ENCODE data around the gene PSMB3.

Gene PSMB3

DNA sequence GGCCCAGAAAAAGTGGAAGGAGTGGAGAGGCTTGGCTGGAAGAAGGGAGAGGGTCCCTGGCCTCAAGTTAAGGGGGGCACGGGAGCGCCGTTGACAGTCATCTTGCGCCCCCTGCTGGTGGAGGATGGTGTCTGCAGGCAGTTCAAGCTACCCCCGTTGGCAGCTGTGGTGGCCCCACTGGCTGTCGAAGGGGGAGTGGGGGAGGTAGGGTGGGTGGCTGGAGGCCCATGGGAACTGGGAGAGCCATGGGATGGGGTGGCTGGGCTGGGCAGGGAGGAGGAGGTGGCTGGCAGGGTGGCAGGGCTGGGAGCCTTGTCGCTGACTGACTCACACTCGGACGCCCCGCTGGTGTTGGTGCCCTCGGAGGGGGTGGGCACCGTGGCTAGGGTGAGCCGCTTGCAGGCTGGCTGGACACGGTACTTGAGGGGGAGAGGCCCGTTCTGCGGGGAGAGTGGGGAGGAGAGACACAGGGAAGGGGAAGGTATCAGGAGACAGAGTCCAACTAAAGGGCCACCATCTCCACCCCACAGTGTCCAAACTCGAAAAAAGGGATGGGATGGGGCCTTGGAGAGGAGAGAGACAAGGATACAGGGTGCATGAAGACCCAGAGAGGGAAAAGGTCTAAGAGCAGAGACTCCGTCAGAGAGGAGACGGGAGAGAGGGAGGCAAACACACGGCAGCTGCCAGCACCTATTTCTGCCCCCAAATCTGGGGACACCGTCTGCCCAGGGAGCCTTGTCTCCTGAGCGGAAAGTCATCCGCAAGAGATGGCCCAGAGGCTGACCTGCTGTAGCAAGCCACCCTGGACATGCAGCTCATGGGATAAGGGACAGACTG lies 17.2 kb upstream of the PSMB3 start:
- Histone ChIP-seq H3K9me2 (ENCODE audit: low read depth, low read length) (no peaks in the 10 kb centered on the region), H3F3A (ENCODE audit: insufficient read depth, low read length) (peaks cover 9% of the 10 kb centered on the region; the same call in 1 of the 2 replicates), H3K27me3 (ENCODE audit: insufficient read depth, low read length) (peaks cover 11% of the 10 kb centered on the region; the same call in 1 of the 2 replicates), H4K20me1 (ENCODE audit: insufficient read depth, low read length) (no peaks in the 10 kb centered on the region), H3K4me3 (ENCODE audit: low read depth, low read length, poor library complexity, severe bottlenecking) (no peak overlapping the region), H3K36me3 (ENCODE audit: insufficient read depth, low read length) (no peaks in the 10 kb centered on the region), H3K27ac (ENCODE audit: low read depth, low read length, poor library complexity, severe bottlenecking) (no peak overlapping the region), H3K79me2 (ENCODE audit: insufficient read depth, low read length) (no peaks in the 10 kb centered on the region), H3K4me2 (ENCODE audit: low read length) (no peak overlapping the region), H3K9me3 (ENCODE audit: low read length) (no peaks in the 10 kb centered on the region), H2AFZ (ENCODE audit: low read length) (no peak overlapping the region), H3K9ac (ENCODE audit: low read length) (no peak overlapping the region), H3K4me1 (ENCODE audit: insufficient read depth, low read length, severe bottlenecking) (peaks cover 24% of the 10 kb centered on the region)
- TF ChIP-seq EZH2 (IDR thresholded peaks at IDR 0.05; ENCODE audit: borderline replicate concordance, low read length) (no peak), CTCF (IDR thresholded peaks at IDR 0.05; ENCODE audit: low read length) (peak; percentile 90)

GRCh38 chr17:38738007-38738662 lies 14.4 kb upstream of the PSMB3 start:
- no peaks in the 10 kb centered on the region for H3K79me2 ChIP-seq (ENCODE audit: insufficient read depth, low read length)
- H3K36me3 ChIP-seq (ENCODE audit: insufficient read depth, low read length) = no peaks in the 10 kb centered on the region
- no peak overlapping the region for H2AFZ ChIP-seq (ENCODE audit: low read length)
- H3K4me2 ChIP-seq (ENCODE audit: low read length) = no peak overlapping the region
- no peaks in the 10 kb centered on the region for H3K9me3 ChIP-seq (ENCODE audit: low read length)
- TF ChIP-seq CTCF (IDR thresholded peaks at IDR 0.05; ENCODE audit: low read length) (no peak), EZH2 (IDR thresholded peaks at IDR 0.05; ENCODE audit: borderline replicate concordance, low read length) (no peak)
- no peak overlapping the region for H3K4me3 ChIP-seq (ENCODE audit: low read depth, low read length, poor library complexity, severe bottlenecking)
- no peak overlapping the region for H3K9ac ChIP-seq (ENCODE audit: low read length)
- H3K9me2 ChIP-seq (ENCODE audit: low read depth, low read length) = no peaks in the 10 kb centered on the region
- H3K27me3 ChIP-seq (ENCODE audit: insufficient read depth, low read length) = peaks cover 11% of the 10 kb centered on the region; the same call in 1 of the 2 replicates
- H3F3A ChIP-seq (ENCODE audit: insufficient read depth, low read length) = peaks cover 9% of the 10 kb centered on the region; the same call in 1 of the 2 replicates
- H3K4me1 ChIP-seq (ENCODE audit: insufficient read depth, low read length, severe bottlenecking) = peaks cover 16% of the 10 kb centered on the region
- H4K20me1 ChIP-seq (ENCODE audit: insufficient read depth, low read length) = no peaks in the 10 kb centered on the region
- no peak overlapping the region for H3K27ac ChIP-seq (ENCODE audit: low read depth, low read length, poor library complexity, severe bottlenecking)

- Histone ChIP-seq H3K79me2 (ENCODE audit: insufficient read depth, low read length) (no peaks in the 10 kb centered on the region), H3K4me2 (ENCODE audit: low read length) (no peak overlapping the region), H3K9me2 (ENCODE audit: low read depth, low read length) (no peaks in the 10 kb centered on the region), H3K4me3 (ENCODE audit: low read depth, low read length, poor library complexity, severe bottlenecking) (no peak overlapping the region), H3K9me3 (ENCODE audit: low read length) (no peaks in the 10 kb centered on the region), H3K4me1 (ENCODE audit: insufficient read depth, low read length, severe bottlenecking) (peaks cover 21% of the 10 kb centered on the region), H2AFZ (ENCODE audit: low read length) (no peak overlapping the region), H3F3A (ENCODE audit: insufficient read depth, low read length) (peaks cover 9% of the 10 kb centered on the region; the same call in 1 of the 2 replicates), H4K20me1 (ENCODE audit: insufficient read depth, low read length) (no peaks in the 10 kb centered on the region), H3K36me3 (ENCODE audit: insufficient read depth, low read length) (no peaks in the 10 kb centered on the region), H3K9ac (ENCODE audit: low read length) (no peak overlapping the region), H3K27me3 (ENCODE audit: insufficient read depth, low read length) (peaks cover 11% of the 10 kb centered on the region; the same call in 1 of the 2 replicates), H3K27ac (ENCODE audit: low read depth, low read length, poor library complexity, severe bottlenecking) (no peak overlapping the region)
- TF ChIP-seq EZH2 (IDR thresholded peaks at IDR 0.05; ENCODE audit: borderline replicate concordance, low read length) (no peak), CTCF (IDR thresholded peaks at IDR 0.05; ENCODE audit: low read length) (no peak)
Observed at GRCh38 chr17:38738686-38739085, 13.9 kb upstream of the PSMB3 start.

Measured in OCI-LY1 (cell line).